Measurements from ENCODE around the gene ARIH2.

The ARIH2 gene

GRCh38 chr3:48934333-48934991, 15.8 kb downstream of the ARIH2 start:
- Histone ChIP-seq H3F3A (ENCODE audit: insufficient read depth, low read length) (no peaks in the 10 kb centered on the region), H3K79me2 (ENCODE audit: low read length) (peaks cover 93% of the 10 kb centered on the region), H3K9me3 (replicated peaks; ENCODE audit: insufficient read depth, low read length) (no peaks in the 10 kb centered on the region), H3K9me2 (replicated peaks; ENCODE audit: insufficient read depth, low read length) (no peaks in the 10 kb centered on the region), H3K4me3 (ENCODE audit: low read length) (no peak overlapping the region), H3K9ac (ENCODE audit: low read length) (no peak overlapping the region), H3K27ac (ENCODE audit: low read length) (no peak overlapping the region), H3K4me2 (ENCODE audit: low read depth, low read length) (no peak overlapping the region), H3K36me3 (replicated peaks; ENCODE audit: insufficient read depth, low read length) (peaks cover 11% of the 10 kb centered on the region; the same call in 1 of the 2 replicates), H2AFZ (ENCODE audit: low read length) (no peak overlapping the region), H4K20me1 (ENCODE audit: insufficient read depth, low read length) (peaks cover 16% of the 10 kb centered on the region; the same call in 1 of the 2 replicates), H3K27me3 (replicated peaks; ENCODE audit: insufficient read depth, low read length) (no peaks in the 10 kb centered on the region), H3K4me1 (ENCODE audit: low read length) (peaks cover 12% of the 10 kb centered on the region)
- DNase-seq = no peak
- TF ChIP-seq EZH2phosphoT487 (IDR thresholded peaks at IDR 0.05; ENCODE audit: low read length) (no peak), EZH2 (optimal IDR thresholded peaks at IDR 0.05; ENCODE audit: low read depth, low read length) (no peak)
- TF ChIP-seq, protein P1, sequence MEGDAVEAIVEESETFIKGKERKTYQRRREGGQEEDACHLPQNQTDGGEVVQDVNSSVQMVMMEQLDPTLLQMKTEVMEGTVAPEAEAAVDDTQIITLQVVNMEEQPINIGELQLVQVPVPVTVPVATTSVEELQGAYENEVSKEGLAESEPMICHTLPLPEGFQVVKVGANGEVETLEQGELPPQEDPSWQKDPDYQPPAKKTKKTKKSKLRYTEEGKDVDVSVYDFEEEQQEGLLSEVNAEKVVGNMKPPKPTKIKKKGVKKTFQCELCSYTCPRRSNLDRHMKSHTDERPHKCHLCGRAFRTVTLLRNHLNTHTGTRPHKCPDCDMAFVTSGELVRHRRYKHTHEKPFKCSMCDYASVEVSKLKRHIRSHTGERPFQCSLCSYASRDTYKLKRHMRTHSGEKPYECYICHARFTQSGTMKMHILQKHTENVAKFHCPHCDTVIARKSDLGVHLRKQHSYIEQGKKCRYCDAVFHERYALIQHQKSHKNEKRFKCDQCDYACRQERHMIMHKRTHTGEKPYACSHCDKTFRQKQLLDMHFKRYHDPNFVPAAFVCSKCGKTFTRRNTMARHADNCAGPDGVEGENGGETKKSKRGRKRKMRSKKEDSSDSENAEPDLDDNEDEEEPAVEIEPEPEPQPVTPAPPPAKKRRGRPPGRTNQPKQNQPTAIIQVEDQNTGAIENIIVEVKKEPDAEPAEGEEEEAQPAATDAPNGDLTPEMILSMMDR (IDR thresholded peaks at IDR 0.05; ENCODE audit: low read length) = no peak

DNA sequence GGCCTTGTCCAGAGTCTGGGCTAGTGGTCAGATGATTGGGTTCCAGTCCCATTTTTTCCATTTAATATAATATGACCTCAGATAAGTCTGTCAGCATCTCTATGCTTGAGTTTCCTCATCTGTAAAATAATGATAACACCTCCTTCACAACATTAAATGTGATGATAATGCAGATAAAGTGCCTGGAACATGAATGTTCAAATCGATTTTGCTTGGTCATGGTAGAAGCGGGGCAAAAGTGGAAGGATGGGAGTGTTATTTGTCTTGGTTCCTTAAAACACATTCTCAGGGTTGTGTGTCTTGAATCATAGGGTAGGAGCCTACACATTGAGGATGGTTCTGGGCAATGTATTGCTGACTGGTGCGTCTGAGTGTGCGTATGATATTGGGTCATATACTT, 16.9 kb downstream of the ARIH2 start:
- Histone ChIP-seq H3K36me3 (replicated peaks; ENCODE audit: insufficient read depth, low read length) (peaks cover 5% of the 10 kb centered on the region; the same call in 1 of the 2 replicates), H3K27ac (ENCODE audit: low read length) (no peak overlapping the region), H3K4me2 (ENCODE audit: low read depth, low read length) (no peak overlapping the region), H3K79me2 (ENCODE audit: low read length) (peaks cover 82% of the 10 kb centered on the region), H3K9me3 (replicated peaks; ENCODE audit: insufficient read depth, low read length) (no peaks in the 10 kb centered on the region), H3F3A (ENCODE audit: insufficient read depth, low read length) (no peaks in the 10 kb centered on the region), H3K4me3 (ENCODE audit: low read length) (no peak overlapping the region), H3K9me2 (replicated peaks; ENCODE audit: insufficient read depth, low read length) (no peaks in the 10 kb centered on the region), H2AFZ (ENCODE audit: low read length) (no peak overlapping the region), H3K9ac (ENCODE audit: low read length) (no peak overlapping the region), H3K4me1 (ENCODE audit: low read length) (peaks cover 12% of the 10 kb centered on the region), H3K27me3 (replicated peaks; ENCODE audit: insufficient read depth, low read length) (no peaks in the 10 kb centered on the region), H4K20me1 (ENCODE audit: insufficient read depth, low read length) (peaks cover 10% of the 10 kb centered on the region; the same call in 1 of the 2 replicates)
- DNase-seq = no peak
- TF ChIP-seq EZH2phosphoT487 (IDR thresholded peaks at IDR 0.05; ENCODE audit: low read length) = no peak
- TF ChIP-seq, protein P1 (IDR thresholded peaks at IDR 0.05; ENCODE audit: low read length) = no peak
- no peak for TF ChIP-seq EZH2 (optimal IDR thresholded peaks at IDR 0.05; ENCODE audit: low read depth, low read length)

- Histone ChIP-seq H3K27me3 (replicated peaks; ENCODE audit: insufficient read depth, low read length) (no peaks in the 10 kb centered on the region), H3F3A (ENCODE audit: insufficient read depth, low read length) (peaks cover 2% of the 10 kb centered on the region), H3K4me1 (ENCODE audit: low read length) (peaks cover 15% of the 10 kb centered on the region), H4K20me1 (ENCODE audit: insufficient read depth, low read length) (no peaks in the 10 kb centered on the region), H3K9me2 (replicated peaks; ENCODE audit: insufficient read depth, low read length) (no peaks in the 10 kb centered on the region), H3K36me3 (replicated peaks; ENCODE audit: insufficient read depth, low read length) (peaks cover 5% of the 10 kb centered on the region; the same call in 1 of the 2 replicates), H3K27ac (ENCODE audit: low read length) (no peak overlapping the region), H3K9ac (ENCODE audit: low read length) (no peak overlapping the region), H3K4me3 (ENCODE audit: low read length) (no peak overlapping the region), H2AFZ (ENCODE audit: low read length) (no peak overlapping the region), H3K4me2 (ENCODE audit: low read depth, low read length) (peak overlapping the region; percentile 25; the same call in 1 of the 2 replicates), H3K9me3 (replicated peaks; ENCODE audit: insufficient read depth, low read length) (no peaks in the 10 kb centered on the region), H3K79me2 (ENCODE audit: low read length) (peaks cover 71% of the 10 kb centered on the region)
- no peak for DNase-seq
- TF ChIP-seq EZH2phosphoT487 (IDR thresholded peaks at IDR 0.05; ENCODE audit: low read length) (no peak), EZH2 (optimal IDR thresholded peaks at IDR 0.05; ENCODE audit: low read depth, low read length) (no peak)
- TF ChIP-seq, protein P1 (IDR thresholded peaks at IDR 0.05; ENCODE audit: low read length) = no peak
Observed at GRCh38 chr3:48938156-48938555, 19.5 kb downstream of the ARIH2 start.
